Stimulated activated CD8-positive, alpha-beta memory T cell treated with anti-CD3 and anti-CD28 coated beads, Interleukin-12 subunit alpha, Interleukin-12 subunit beta, amount 100 ng/mL, for 1 hour (primary cell): ENCODE results near the gene TRMT6.

Source experiments
- DNase-seq: peaks from one replicate; pipeline ENCODE4 v3.0.0-alpha.2; 2020; ENCODE audit warnings: low read depth

TRMT6 gene

DNA sequence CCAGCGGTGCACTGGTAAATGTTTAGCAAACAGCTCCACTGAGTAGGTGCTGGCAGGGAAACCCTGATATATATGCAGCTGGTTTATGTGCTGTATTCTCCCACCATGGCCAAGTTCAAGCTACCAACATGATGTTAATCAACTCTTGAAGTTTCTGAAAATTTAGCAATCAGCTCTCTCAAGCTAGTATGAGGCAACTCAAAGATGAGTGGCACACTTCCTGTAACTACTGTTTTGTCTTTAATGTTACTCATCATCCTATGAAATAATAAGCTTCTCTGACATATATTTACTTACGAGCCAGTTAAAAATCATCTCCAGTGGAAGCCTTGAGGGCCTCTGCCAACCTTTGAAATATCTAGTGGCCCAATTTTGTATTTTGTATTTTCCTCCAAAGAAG lies 54.7 kb downstream of the TRMT6 start:
- DNase-seq = no peak

DNA sequence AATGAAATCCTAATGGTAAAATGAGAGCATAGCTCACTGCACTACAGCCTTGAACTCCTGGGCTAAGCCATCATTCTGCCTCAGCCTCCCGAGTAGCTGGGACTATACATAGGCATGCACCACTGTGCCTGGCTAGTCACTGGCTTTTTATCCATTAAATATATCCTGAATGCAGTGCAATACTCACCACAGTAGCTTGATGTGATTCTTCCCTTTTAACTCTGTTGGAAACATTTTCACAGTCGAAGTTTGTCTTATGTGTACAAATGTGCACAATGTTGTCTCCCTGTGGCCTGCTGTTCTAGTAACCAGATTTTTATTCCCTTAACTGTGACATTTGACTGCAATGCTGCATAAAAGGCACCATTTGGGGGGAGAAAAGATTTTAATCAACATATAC lies 56.7 kb downstream of the TRMT6 start:
- DNase-seq = no peak

DNA sequence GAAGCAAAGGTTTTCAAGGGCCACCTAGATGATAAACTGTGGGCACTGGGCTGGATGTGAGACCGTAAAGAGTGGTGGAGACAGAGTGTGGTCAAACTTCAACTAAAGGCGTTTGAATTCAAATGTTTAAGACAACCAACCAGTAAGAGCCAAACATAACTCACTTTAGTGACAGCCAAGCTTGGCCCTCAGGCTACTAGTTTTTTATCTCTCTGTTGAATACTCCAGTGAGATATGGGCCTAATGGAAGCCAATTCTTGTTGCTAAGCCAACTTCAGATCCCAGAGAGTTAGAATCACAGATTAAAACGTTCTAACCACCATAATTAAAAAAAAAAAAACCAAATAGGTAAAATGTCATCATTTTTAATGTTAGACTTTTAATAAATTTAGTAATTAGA lies 57.3 kb downstream of the TRMT6 start:
- no peak for DNase-seq

DNA sequence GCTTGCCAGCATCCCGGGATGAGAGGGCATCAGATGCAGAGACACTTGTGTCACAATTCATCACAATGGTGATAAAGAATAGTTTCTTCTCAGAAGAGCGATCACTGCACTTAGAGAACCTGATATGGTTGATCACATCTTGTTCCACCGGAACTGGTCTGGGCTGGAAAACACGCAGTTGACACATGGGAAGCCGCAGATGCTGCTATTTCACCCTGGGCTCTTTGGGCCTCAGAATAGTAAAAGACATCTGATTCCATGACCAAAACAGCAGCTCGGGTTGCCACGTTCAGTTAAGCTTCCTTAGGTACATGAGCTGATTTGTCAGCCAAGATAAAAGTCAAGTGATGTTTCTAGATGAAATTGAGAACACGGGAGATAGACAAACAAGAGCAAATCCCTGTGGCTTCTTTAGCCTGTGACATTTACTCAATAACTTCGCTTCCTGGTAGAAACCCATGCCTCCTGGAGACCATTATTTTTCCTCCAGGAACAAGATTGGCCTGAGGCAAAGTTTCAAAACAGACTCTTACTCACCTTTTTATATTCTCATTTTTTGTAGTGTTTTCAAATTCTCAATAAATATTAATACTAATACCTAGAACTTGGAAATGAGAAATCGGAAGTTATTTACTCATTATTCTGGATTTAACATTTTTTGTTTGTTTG lies 59.4 kb downstream of the TRMT6 start:
- no peak for DNase-seq

GRCh38 chr20:5888041-5888440 lies 62.3 kb downstream of the TRMT6 start:
- DNase-seq = no peak

GRCh38 chr20:5887386-5887785 lies 62.9 kb downstream of the TRMT6 start:
- DNase-seq = no peak
